Measurements from ENCODE around the gene CENPB. TPM values are rescaled to one million over a fixed set of nuclear protein-coding genes. Genes with fewer than 3 reads are reported as not detected.

Gene CENPB
- total and polyA plus RNA-seq, 12 donors, result 52.3 to 95.7 (median 67.7) TPM

- Histone ChIP-seq H3K27me3 (no peaks in the 10 kb centered on the region), H3K9me3 (no peaks in the 10 kb centered on the region), H3K27ac (peak overlapping the region; percentile 61 to 97 (median 92)), H3K36me3 (peaks cover 0 to 29% (median 3%) of the 10 kb centered on the region in 9 donors), H3K4me3 (peak overlapping the region in 1 of 10 donors; percentile 10), H3K4me1 (peaks cover 10 to 83% (median 57%) of the 10 kb centered on the region in 9 donors)
- DNase-seq, result no peak
- intact Hi-C loops (cut with DNase I), result no loop called here
- no peak for TF ChIP-seq CTCF (IDR thresholded peaks at IDR 0.05)
- 88 to 95% methylated on average over 3 of the region's 3 CpGs for WGBS, 2 donors
- ATAC-seq, result no peak
Observed at GRCh38 chr20:3808544-3808943, 22.0 kb upstream of the CENPB start.

DNA sequence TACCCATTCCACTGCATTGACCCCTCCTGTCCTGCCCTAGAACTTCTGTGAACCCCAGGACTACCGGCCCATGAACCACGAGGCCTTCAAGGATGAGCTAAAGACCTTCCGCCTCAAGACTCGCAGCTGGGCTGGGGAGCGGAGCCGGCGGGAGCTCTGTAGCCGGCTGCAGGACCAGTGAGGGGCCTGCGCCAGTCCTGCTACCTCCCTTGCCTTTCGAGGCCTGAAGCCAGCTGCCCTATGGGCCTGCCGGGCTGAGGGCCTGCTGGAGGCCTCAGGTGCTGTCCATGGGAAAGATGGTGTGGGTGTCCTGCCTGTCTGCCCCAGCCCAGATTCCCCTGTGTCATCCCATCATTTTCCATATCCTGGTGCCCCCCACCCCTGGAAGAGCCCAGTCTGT lies 18.2 kb upstream of the CENPB start:
- whole genome bisulfite sequencing, 2 donors, result 92 to 94% methylated on average over 11 of the region's 11 CpGs
- Histone ChIP-seq H3K36me3 (peaks cover 0 to 66% (median 20%) of the 10 kb centered on the region in 9 donors), H3K4me3 (no peak overlapping the region), H3K9me3 (no peaks in the 10 kb centered on the region), H3K27ac (peak overlapping the region in 2 of 10 donors; percentile 93 to 97), H3K27me3 (no peaks in the 10 kb centered on the region), H3K4me1 (peaks cover 7 to 55% (median 30%) of the 10 kb centered on the region in 9 donors)
- no peak for ATAC-seq
- intact Hi-C loops (cut with DNase I), result no loop called here
- no peak for DNase-seq
- no peak for TF ChIP-seq CTCF (IDR thresholded peaks at IDR 0.05)

DNA sequence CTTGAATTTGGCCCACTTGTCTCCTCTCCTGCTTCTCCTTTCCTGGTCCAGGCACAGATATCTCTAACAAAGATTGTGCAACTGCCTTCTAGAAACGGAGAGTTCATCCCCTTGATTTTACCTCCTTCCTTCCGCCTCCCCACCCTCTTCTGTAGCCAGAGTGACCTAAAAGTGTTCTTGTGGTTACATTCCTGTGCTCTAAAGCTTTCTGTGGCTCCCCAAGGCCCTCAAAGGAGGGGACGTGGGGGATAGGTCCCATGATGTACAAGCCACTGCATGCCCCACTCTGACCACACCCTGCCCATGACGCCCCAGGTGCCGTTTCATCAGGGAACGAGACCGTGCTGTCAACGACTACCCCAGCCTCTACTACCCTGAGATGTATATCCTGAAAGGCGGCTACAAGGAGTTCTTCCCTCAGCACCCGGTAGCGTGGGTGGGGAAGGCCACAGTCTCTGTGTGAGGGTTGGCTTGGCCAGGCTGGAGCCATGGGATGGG lies 17.8 kb upstream of the CENPB start:
- H3K9me3 ChIP-seq, result no peaks in the 10 kb centered on the region
- H3K36me3 ChIP-seq, result peaks cover 0 to 68% (median 20%) of the 10 kb centered on the region in 9 donors
- no peak for DNase-seq

DNA sequence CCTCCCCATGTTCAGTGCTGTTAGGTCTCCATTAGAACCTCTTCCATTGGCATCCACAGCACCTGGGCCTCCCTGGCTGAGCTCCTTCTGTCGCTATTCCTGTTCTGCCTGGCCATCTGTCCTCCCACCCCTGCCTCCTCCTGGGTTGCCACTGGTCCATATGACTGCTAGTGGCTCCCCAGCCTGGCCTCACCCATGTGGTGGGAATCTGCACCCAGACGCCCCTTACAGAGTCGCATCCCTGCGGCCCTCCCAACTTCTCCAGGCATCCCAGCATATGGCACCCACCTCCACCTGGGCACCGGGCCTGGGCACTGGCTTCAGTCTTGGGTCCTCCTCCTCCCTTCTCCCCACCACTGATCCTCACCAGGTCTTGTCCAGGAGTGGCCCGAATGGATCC lies 17.3 kb upstream of the CENPB start:
- H3K4me1 ChIP-seq, result peaks cover 7 to 58% (median 31%) of the 10 kb centered on the region in 9 donors
- no peak overlapping the region for H3K27ac ChIP-seq
- intact Hi-C loops (cut with DNase I), result no loop called here
- no peaks in the 10 kb centered on the region for H3K9me3 ChIP-seq
- ATAC-seq (no peak), DNase-seq (no peak)
- TF ChIP-seq CTCF (IDR thresholded peaks at IDR 0.05), result no peak
- peaks cover 0 to 70% (median 20%) of the 10 kb centered on the region in 9 donors for H3K36me3 ChIP-seq
- H3K4me3 ChIP-seq, result no peak overlapping the region
- no peaks in the 10 kb centered on the region for H3K27me3 ChIP-seq
- WGBS, 2 donors, result 88 to 96% methylated on average over 6 of the region's 6 CpGs

More for the DNA sequence above, 17.8 kb upstream of the CENPB start:
- Histone ChIP-seq H3K27me3 (no peaks in the 10 kb centered on the region), H3K27ac (peak overlapping the region in 1 of 10 donors; percentile 93), H3K4me3 (no peak overlapping the region), H3K4me1 (peaks cover 7 to 56% (median 30%) of the 10 kb centered on the region in 9 donors)
- no peak for ATAC-seq
- no peak for TF ChIP-seq CTCF (IDR thresholded peaks at IDR 0.05)
- intact Hi-C loops (cut with DNase I), result no loop called here
- WGBS, 2 donors, result 85 to 87% methylated on average over 11 of the region's 11 CpGs

All from heart right ventricle (tissue), 16 donors.